ENCODE measurements around the gene DMAC1.

- no peak for TF ChIP-seq CTCF (IDR thresholded peaks at IDR 0.05)
- TF ChIP-seq POLR2A (IDR thresholded peaks at IDR 0.05): no peak
Observed at GRCh38 chr9:7849362-7849761, 49.8 kb upstream of the DMAC1 start.

All from body of pancreas (tissue), 4 donors.